Stimulated activated CD8-positive, alpha-beta memory T cell treated with anti-CD3 and anti-CD28 coated beads, Interleukin-4, amount 100 ng/mL, for 48 hours (primary cell): ENCODE measurements around the gene SMARCA2.

Source experiments
- DNase-seq: peaks from one replicate; pipeline ENCODE4 v3.0.0-alpha.2; 2020

SMARCA2 gene

GRCh38 chr9:2220036-2220435, 204.9 kb downstream of the SMARCA2 start:
- DNase-seq, result no peak

GRCh38 chr9:2227144-2227867, 212.2 kb downstream of the SMARCA2 start:
- no peak for DNase-seq

- peak; percentile 36 for DNase-seq
Measured at GRCh38 chr9:2228132-2228531, 213.0 kb downstream of the SMARCA2 start.

GRCh38 chr9:2228641-2229040, 213.5 kb downstream of the SMARCA2 start:
- DNase-seq, result no peak

- no peak for DNase-seq
Measured at GRCh38 chr9:2229109-2229721, 214.1 kb downstream of the SMARCA2 start.

GRCh38 chr9:2230362-2230761, 215.2 kb downstream of the SMARCA2 start:
- no peak for DNase-seq

- DNase-seq, result no peak
Measured at GRCh38 chr9:2231101-2231500, 216.0 kb downstream of the SMARCA2 start.

GRCh38 chr9:2231829-2232228, 216.7 kb downstream of the SMARCA2 start:
- no peak for DNase-seq

GRCh38 chr9:2233274-2233673, 218.1 kb downstream of the SMARCA2 start:
- DNase-seq, result no peak

GRCh38 chr9:2234371-2234893, 219.3 kb downstream of the SMARCA2 start:
- DNase-seq, result no peak

- no peak for DNase-seq
Measured at GRCh38 chr9:2235623-2236022, 220.5 kb downstream of the SMARCA2 start.

GRCh38 chr9:2236850-2237249, 221.7 kb downstream of the SMARCA2 start:
- DNase-seq, result no peak

- no peak for DNase-seq
Measured at GRCh38 chr9:2241461-2241835, 226.3 kb downstream of the SMARCA2 start.

GRCh38 chr9:2241836-2242741, 226.9 kb downstream of the SMARCA2 start:
- DNase-seq, result peak; percentile 83

- no peak for DNase-seq
Measured at GRCh38 chr9:2242831-2243330, 227.7 kb downstream of the SMARCA2 start.
